HG03342 (cell line): Measurements from ENCODE around the gene GNL3.
"Not testable (repeated sequence)": the region's sequence is repeated elsewhere in the genome, so short reads cannot be mapped to it uniquely, and the experiment has no call there.

ENCODE experiments used
- ATAC-seq: cut with Tn5 transposase; IDR thresholded peaks from one replicate; pipeline ENCODE4 v1.9.1; 2021; ENCODE audit warnings: mild to moderate bottlenecking, moderate library complexity; ENCODE audit not compliant: unreplicated experiment

Gene GNL3, protein sequence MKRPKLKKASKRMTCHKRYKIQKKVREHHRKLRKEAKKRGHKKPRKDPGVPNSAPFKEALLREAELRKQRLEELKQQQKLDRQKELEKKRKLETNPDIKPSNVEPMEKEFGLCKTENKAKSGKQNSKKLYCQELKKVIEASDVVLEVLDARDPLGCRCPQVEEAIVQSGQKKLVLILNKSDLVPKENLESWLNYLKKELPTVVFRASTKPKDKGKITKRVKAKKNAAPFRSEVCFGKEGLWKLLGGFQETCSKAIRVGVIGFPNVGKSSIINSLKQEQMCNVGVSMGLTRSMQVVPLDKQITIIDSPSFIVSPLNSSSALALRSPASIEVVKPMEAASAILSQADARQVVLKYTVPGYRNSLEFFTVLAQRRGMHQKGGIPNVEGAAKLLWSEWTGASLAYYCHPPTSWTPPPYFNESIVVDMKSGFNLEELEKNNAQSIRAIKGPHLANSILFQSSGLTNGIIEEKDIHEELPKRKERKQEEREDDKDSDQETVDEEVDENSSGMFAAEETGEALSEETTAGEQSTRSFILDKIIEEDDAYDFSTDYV

DNA sequence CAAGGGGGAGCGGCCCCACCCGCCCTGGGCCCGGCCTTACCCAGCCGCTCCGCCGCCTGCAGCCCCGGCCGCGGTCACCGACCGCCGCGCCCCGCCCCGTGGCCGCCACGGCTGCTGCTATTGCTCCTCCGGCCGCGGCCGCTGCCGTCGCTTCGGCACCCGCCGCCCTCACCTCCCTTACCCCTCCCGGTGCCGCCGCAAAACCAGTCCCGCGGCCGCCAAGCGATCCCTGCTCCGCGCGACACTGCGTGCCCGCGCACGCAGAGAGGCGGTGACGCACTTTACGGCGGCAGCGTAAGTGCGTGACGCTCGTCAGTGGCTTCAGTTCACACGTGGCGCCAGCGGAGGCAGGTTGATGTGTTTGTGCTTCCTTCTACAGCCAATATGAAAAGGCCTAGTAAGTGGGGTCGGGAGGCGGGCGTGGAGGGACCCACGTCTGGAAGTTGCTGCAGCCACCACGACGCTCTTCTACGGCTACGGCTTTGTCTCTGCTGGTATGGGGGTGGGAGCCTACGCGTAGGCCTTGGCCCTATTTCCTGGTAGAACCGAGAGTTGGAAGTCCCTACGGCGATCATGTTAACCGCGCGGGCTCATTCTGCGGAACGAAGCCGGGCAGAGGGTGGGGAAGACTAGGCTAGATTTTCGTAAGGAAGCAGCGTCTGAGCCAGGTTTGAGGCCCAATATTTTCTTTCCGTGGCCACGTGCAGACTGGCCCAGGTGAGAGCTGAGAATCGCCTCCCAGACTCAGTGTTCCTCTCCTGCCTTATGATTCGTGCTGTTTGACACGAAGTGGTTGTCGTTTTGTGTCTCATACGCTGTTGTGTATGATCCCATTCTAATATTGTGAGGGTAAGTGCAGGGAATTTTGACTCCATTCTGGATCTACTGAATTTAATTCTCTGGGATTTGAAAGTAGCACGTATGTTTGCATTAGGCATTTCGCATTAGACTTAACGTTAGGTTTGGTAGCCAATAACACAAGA is at the start of gene GNL3, which contains the start of gene PBRM1:
Gene GNL3 (plus strand): TSS at position 324 of the 983 bp plus-strand sequence. CDS start 61 bp downstream, at position 385.
Gene PBRM1 (minus strand): TSS at position 205 of the 983 bp plus-strand sequence.
- peak; percentile 72 for ATAC-seq

DNA sequence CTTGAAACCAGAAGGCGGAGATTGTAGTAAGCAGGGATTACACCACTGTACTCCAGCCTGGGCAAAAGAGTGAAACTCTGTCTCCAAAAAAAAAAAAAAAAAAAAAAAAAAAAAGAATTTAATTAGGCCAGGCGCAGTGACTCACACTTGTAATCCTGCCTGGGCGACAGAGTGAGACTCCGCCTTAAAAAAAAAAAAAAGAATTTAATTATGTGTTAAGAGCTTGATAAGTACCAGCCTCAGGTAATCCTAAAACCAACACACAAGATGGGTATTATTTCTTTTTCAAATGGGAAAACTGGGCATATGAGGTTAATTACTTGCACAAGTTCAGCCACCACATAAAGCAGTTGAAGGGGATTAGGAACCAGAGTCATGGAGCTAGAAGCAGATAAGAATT is 49.2 kb upstream of the GNL3 start:
- ATAC-seq: no peak

GRCh38 chr3:52645549-52645948 is 40.3 kb upstream of the GNL3 start:
- ATAC-seq: no peak

DNA sequence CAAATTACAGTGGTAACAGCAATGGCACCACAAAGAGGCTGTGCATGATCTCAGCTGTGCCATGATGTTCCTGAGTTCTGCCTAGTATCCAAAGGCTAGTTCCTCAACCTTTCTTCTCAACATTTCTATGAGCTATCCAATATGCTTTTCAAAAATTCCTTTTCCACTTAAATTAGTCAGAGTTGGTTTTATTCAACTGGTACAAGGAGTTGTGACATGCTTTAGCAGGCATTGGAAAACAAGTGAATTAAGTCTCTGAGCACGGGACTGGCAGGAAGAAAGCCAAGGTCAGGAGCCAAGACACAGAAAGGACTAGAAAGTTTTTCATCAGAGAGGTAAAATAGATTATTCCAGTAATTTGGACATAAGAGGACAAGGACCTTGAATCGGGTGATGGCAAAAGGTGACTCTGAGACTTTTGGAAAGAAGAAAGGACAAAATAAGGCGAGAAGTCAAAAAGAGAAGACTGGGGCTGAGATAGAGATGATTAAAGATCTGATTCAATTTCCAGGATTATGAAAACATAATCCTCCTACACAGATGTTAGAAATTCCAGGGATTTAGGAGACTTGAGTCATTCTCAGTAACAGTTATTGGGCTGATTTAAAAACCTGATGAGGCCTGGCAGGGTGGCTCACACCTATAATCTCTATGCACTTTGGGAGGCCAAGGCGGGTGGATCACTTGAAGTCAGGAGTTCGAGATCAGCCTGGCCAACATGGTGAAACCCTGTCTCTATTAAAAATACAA is 36.2 kb upstream of the GNL3 start:
- no peak for ATAC-seq

- ATAC-seq: no peak
Observed at GRCh38 chr3:52650439-52650838, 35.4 kb upstream of the GNL3 start.

DNA sequence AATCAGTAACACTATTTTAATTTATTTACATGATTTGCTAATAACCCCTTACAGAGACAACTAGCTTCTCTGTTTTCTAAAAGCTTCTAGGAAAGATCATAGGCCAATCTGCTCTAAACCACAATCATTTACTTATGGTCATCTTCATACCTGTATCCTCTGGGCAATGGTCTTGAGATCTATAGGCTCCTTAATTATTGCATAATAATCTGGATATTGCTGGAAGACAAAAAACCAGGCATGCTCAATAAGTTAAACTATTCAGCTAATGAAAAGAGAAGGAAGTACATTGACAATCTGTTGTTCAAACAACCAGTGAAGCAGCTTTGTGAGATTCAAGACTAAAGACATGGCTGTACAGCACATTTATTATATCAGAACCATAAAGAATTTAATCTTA is 34.2 kb upstream of the GNL3 start:
- no peak for ATAC-seq

DNA sequence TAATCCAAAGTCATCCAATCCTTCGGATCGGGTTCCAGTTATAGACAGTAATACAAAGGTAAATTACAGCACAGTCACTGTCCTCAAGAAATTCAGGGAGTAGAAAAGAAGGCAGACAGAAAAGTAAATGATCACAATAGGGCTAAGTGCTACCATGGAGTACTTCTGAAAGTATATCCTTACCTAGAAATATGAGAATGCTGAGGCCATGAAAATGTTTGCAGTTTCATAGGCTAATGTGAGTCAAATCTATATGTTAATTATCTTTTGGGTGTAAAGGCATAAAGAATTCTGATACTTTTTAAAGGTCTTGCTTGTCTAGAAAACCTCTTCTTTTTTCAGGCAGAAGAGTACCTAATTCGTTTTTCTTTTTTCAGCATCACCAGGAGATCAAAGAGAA is 29.9 kb upstream of the GNL3 start:
- no peak for ATAC-seq

GRCh38 chr3:52660046-52660445 is 25.8 kb upstream of the GNL3 start:
- no peak for ATAC-seq

DNA sequence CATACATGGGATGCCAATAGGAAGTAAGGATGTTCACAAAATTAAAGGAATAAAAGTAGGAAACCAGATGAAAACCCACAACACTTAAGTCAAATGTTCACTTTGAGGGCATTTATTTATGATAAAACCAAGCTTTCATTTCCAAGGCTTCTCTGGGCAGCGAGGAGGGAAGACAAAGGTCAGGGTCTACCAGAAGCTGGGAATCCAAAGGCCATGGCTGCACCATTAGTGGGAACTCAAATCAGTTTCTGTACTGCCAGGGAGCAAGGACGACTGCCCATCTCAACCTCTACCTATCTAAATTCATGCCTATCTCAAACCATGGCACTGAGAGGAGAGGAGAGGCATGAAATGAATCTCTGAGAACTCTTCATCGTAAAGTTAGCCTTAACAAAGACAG is 22.7 kb upstream of the GNL3 start:
- ATAC-seq: no peak

GRCh38 chr3:52670621-52671521 is 15.0 kb upstream of the GNL3 start:
- peak; percentile 72 for ATAC-seq

DNA sequence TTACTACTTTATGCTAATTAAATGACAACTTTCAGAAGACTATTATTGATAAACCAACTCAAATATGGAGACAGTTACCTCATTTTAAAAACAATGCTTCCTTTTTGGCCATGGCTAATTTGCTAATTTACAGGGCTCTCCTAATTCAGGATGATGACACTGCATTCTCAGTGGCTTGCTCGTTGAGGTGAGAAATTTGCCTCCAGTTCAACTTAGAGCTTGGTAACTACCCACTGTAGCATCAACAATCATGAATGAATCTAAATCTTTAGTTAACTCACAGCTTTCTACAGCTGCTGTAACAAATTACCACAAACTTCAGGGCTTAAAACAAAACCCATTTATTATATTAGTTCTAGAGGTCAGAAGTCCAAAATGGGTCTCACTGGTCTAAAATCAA is 14.2 kb upstream of the GNL3 start:
- ATAC-seq: no peak

- ATAC-seq: not testable (repeated sequence)
Observed at GRCh38 chr3:52676201-52676600, 9.6 kb upstream of the GNL3 start.

GRCh38 chr3:52678265-52679198 is 7.3 kb upstream of the GNL3 start:
- ATAC-seq: no peak

DNA sequence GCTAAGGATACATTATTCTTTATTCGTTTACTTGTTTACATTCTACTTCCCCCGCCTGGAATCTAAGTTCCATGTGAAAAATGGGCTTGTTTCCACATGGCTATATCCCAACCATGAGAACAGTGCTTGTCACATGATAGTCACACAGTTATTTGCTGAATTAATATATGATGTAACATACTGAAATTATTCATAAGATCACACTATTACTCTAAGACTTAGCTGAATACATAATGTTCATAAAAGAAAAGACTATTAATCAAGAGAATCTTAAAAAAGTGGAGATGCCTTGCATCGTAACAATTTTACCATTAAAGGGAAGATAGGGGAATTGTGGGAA is 6.7 kb upstream of the GNL3 start:
- ATAC-seq: no peak

- no peak for ATAC-seq
Observed at GRCh38 chr3:52679811-52680210, 6.0 kb upstream of the GNL3 start.

DNA sequence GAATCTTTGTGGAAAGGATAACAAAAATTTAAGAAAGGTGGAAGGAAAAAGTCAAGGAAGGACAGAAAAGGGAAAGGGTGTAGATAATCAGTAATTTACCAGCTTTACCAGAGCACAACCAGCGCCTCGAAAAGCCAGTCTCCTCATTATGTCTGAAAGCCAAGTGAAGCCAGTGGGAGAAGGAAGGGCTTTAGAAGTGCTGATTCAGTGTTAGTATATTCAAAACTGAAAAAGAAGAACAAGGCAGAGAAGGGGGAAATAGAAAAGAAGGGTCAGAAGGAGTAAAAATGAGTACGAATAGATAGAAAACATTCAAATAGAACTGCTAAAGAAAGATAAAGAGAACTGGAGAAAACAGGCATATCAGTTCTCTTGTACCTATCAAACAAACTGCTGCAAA is 4.2 kb upstream of the GNL3 start:
- ATAC-seq: no peak

DNA sequence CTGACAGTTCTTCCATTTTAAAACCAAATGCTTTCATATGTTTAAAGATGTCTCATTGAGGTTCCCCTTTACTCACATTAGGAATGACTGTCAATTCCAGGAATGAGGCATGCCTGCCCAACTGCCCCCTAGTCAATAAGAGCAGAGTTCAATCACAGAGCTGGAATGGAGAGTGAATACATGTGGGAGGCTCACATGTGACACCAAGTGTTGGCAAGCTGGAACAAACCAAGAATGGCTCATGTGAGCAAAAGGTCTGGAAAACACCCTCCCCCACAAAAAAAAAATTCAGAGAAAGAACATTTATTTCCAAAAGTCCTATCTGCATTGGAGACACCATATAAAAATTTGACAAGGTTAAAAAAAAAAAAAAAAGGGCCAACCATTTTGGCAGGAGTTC is 3.8 kb upstream of the GNL3 start:
- no peak for ATAC-seq

DNA sequence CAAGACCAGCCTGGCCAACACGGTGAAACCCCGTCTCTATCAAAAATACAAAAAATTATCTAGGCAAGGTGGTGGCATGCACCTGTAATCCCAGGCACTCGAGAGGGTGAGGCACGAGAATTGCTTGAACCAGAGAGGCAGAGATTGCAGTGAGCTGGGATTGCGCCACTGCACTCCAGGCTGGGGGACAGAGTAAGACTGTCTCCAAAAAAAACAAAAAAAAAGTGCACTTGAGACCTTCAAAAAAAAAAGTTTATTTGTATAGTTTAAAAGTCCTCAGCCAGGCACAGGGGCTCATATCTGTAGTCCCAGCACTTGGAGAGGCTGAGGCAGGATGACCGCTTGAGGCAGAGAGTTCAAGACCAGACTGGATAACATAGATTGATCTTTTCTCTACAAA is 2.2 kb upstream of the GNL3 start:
- no peak for ATAC-seq

DNA sequence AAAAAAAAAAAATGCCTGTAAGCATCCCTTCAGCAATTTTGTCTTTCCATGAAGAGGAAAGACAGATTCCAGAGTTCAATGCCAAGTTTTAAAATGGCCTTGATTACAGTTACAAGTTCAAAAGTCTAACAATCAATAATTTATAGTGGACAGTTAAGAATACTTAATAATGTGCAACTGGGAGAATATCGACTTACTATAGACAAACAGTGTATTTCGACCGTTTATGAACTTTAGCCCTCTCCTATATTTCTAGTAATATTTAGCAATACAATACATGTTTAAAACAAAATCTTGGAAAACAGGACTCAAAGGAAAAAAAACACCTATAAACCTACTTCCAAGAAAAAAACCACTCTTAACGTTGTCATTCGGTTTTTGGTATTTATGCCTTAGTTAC is 1.6 kb upstream of the GNL3 start:
- no peak for ATAC-seq
